ENCODE measurements around the gene ST3GAL4. TPM values are rescaled to one million over a fixed set of nuclear protein-coding genes. Genes with fewer than 3 reads are reported as not detected.
A peak's percentile ranks its signal among the peaks of the same experiment; 100 is the strongest.

Gene ST3GAL4
- total and polyA plus RNA-seq, 2 of the 8 experiments (the other 6 are each of a cell fraction or from before 2014, with no cell fraction given) = 15.6 to 20.0 TPM

GRCh38 chr11:126357969-126358762 lies 2.7 kb downstream of the ST3GAL4 start:
- H2BK20ac ChIP-seq (ENCODE audit: low read length) = no peak overlapping the region
- no peak overlapping the region for H3K4ac ChIP-seq (replicated peaks; ENCODE audit: insufficient read length, low read depth, low read length)
- no peaks in the 10 kb centered on the region for H3K36me3 ChIP-seq (ENCODE audit: control insufficient read depth in 2 of 4, insufficient read depth in 4 of 4, low read length in 3 of 4)
- no peak overlapping the region for H2BK15ac ChIP-seq (ENCODE audit: low read length)
- no peak overlapping the region for H3K4me2 ChIP-seq (ENCODE audit: insufficient read depth in 1 of 2, low read depth in 2 of 2, low read length in 2 of 2)
- H2AK5ac ChIP-seq (ENCODE audit: low read depth, low read length) = no peak overlapping the region
- no peak overlapping the region for H3K56ac ChIP-seq (replicated peaks; ENCODE audit: insufficient read length, low read depth, low read length)
- ChIA-PET POLR2A (ENCODE audit: partially characterized antibody) (interaction anchor here (1.3 to 1.6 kb wide), 4 partner anchors 18 to 72 kb away, joined by 3 to 4 read pairs (median 3); no protein-coding TSS in a partner anchor), CTCF (ENCODE audit: partially characterized antibody) (interaction anchor here (0.8 to 3.0 kb wide), 9 partner anchors 9 to 51 kb away, joined by 3 to 17 read pairs (median 6); no protein-coding TSS in a partner anchor)
- H3K14ac ChIP-seq (ENCODE audit: insufficient read length) = no peak overlapping the region
- H3K4me3 ChIP-seq (ENCODE audit: extremely low read depth in 1 of 4, insufficient read depth in 2 of 4, low read depth in 3 of 4, low read length in 4 of 4) = no peak overlapping the region
- H4K91ac ChIP-seq (replicated peaks; ENCODE audit: insufficient read length, low read length) = no peak overlapping the region
- H3K4me1 ChIP-seq (replicated peaks in 1 of 4; ENCODE audit: control insufficient read depth in 3 of 4, insufficient read depth in 4 of 4, low read length in 3 of 4) = peaks cover 3 to 26% (median 15%) of the 10 kb centered on the region in 4 experiments; a peak in 6 of 7 replicates
- no peaks in the 10 kb centered on the region for H3K27me3 ChIP-seq (replicated peaks in 1 of 4; ENCODE audit: control insufficient read depth in 3 of 4, extremely low read depth in 1 of 4, insufficient read depth in 3 of 4, low read length in 3 of 4)
- peaks cover 13% of the 10 kb centered on the region for H3K23me2 ChIP-seq (ENCODE audit: low read depth, low read length)
- 87% methylated on average over 18 of the region's 18 CpGs; no CpG with 5 or more reads in 1 of the 2 experiments for WGBS, 2 experiments (ENCODE audit: extremely low coverage in 1 of 2, insufficient coverage in 1 of 2, insufficient read length in 1 of 2, insufficient replicate concordance in 2 of 2, low coverage in 1 of 2, low lambda C conversion rate in 2 of 2, missing lambda C conversion rate in 1 of 2)
- H3K9me3 ChIP-seq (ENCODE audit: insufficient read depth in 2 of 2, low read depth in 1 of 2, low read length in 1 of 2) = no peaks in the 10 kb centered on the region
- peaks cover 12% of the 10 kb centered on the region for H3K79me1 ChIP-seq (ENCODE audit: low read depth, low read length)
- H3K18ac ChIP-seq (ENCODE audit: extremely low read depth, low read length) = no peak overlapping the region
- H3K79me2 ChIP-seq (ENCODE audit: control insufficient read depth in 1 of 2, insufficient read depth in 2 of 2, low read length in 2 of 2) = peaks cover 2 to 34% of the 10 kb centered on the region in 2 experiments; a peak in 3 of 4 replicates
- peak overlapping the region; percentile 6 for H4K8ac ChIP-seq (ENCODE audit: extremely low read depth, insufficient read depth, low read length)
- H3K9ac ChIP-seq (replicated peaks in 1 of 4; ENCODE audit: extremely low read depth in 1 of 4, low read depth in 3 of 4, low read length in 3 of 4) = 0 out of 7 replicates have a peak overlapping the region, but pooled peaks of 1 of the 4 experiments have one; percentile 6
- no peak for DNase-seq (ENCODE audit: low read depth in 1 of 2, low spot score in 2 of 2)
- H2AFZ ChIP-seq (ENCODE audit: low read length) = no peak overlapping the region
- peaks cover 0 to 2% of the 10 kb centered on the region in 2 experiments for H4K20me1 ChIP-seq (replicated peaks in 1 of 2; ENCODE audit: control insufficient read depth in 1 of 2, insufficient read depth in 2 of 2, low read length in 2 of 2)
- TF ChIP-seq TEAD4 (IDR thresholded peaks at IDR 0.05; ENCODE audit: low read depth, low read length) (no peak), POLR2AphosphoS5 (IDR thresholded peaks at IDR 0.05; ENCODE audit: low read depth, low read length) (no peak), EZH2 (IDR thresholded peaks at IDR 0.05; ENCODE audit: low read depth, low read length, severe bottlenecking) (no peak)
- H3K23ac ChIP-seq (ENCODE audit: insufficient read length) = no peak overlapping the region
- no peak overlapping the region for H4K5ac ChIP-seq (ENCODE audit: insufficient read length, low read depth, low read length)
- H3K27ac ChIP-seq (ENCODE audit: low read depth, low read length) = no peak overlapping the region
- no peak overlapping the region for H2BK120ac ChIP-seq (replicated peaks; ENCODE audit: low read depth, low read length)
- no peak overlapping the region for H2BK12ac ChIP-seq (ENCODE audit: low read depth, low read length)
- no peak for FAIRE-seq
- no peak overlapping the region for H2BK5ac ChIP-seq (ENCODE audit: low read depth, low read length)
